K562 (cell line): Measurements from ENCODE around the gene SPI1. TPM values are rescaled to one million over a fixed set of nuclear protein-coding genes. Genes with fewer than 3 reads are reported as not detected.

Source experiments
- ATAC-seq: fragments of 200-7000 bp; cut with Tn5 transposase; 3 replicates; pipeline ENCODE4 v1.9.1; 2020; ENCODE audit warnings: moderate library complexity
- BruUV-seq: library from RNA; stranded (reverse); fragments of 400-500 nt; replicated peaks from 2 replicates; lab custom pipeline; 2021; lab: Mats Ljungman, UMichigan
- CTCF ChIA-PET: fragments of 300-600 bp; formaldehyde crosslinking; extraction: SDS; loops from one replicate; lab custom pipeline; 2021; ENCODE audit warnings: low intra/inter-chr PET ratio; lab: Yijun Ruan, JAX
- POLR2A ChIA-PET: fragments of 300-600, 350-650 bp; sonication (Branson Sonifier 250); formaldehyde crosslinking; extraction: SDS; loops from one replicate; lab custom pipeline; 2021; ENCODE audit warnings: antibody characterized with exemption, inconsistent platforms; lab: Yijun Ruan, JAX
- DNase-seq, 4 experiments: peaks; one replicate each; pipeline versions ENCODE4 v3.0.0 to v3.0.0-alpha.2; 2011 to 2018; ENCODE audit warnings: low spot score in 3 of 4, mixed read lengths in 3 of 4; ENCODE audit errors: extremely low read depth in 1 of 4
- FAIRE-seq: peaks from 2 replicates; lab custom pipeline; 2011; peaks lifted over from hg19 to GRCh38; lab: Jason Lieb, UNC
- H2AFZ ChIP-seq: 2 replicates; pipeline ENCODE4 v1.6.0; 2011; ENCODE audit warnings: low read depth, low read length, control low read depth, inconsistent platforms
- H3K27ac ChIP-seq: fragments of 200-600 bp; 3 replicates; pipeline ENCODE4 v1.8.0; 2011; ENCODE audit warnings: low read depth, mild to moderate bottlenecking, control low read depth, inconsistent platforms, low read length, moderate library complexity, mixed read lengths; ENCODE audit errors: extremely low read depth
- H3K27me3 ChIP-seq, 2 experiments: fragments of 300-600 bp in 1 of 2; 2 replicates in 1 of 2; 3 replicates in 1 of 2; pipeline versions ENCODE4 v1.6.0 to v1.8.0; 2011; ENCODE audit warnings: inconsistent platforms in 2 of 2, low read length in 2 of 2, mild to moderate bottlenecking in 1 of 2, mixed read lengths in 1 of 2, moderate library complexity in 1 of 2; ENCODE audit not compliant: control insufficient read depth in 2 of 2, insufficient read depth in 2 of 2
- H3K36me3 ChIP-seq: fragments of 300-600 bp; 3 replicates; pipeline ENCODE4 v1.8.0; 2011; ENCODE audit warnings: mild to moderate bottlenecking, low read length, inconsistent platforms; ENCODE audit not compliant: control insufficient read depth, insufficient read depth
- H3K4me1 ChIP-seq, 2 experiments: fragments of 200-600 bp in 1 of 2; replicated peaks in 1 of 2; 2 replicates in 1 of 2; 3 replicates in 1 of 2; pipeline versions ENCODE4 v1.5.1 to v1.8.0; 2011; ENCODE audit warnings: inconsistent platforms in 2 of 2, low read length in 2 of 2, mild to moderate bottlenecking in 1 of 2, mixed read lengths in 1 of 2, moderate library complexity in 1 of 2; ENCODE audit not compliant: control insufficient read depth in 2 of 2, insufficient read depth in 2 of 2
- H3K4me2 ChIP-seq: 2 replicates; pipeline ENCODE4 v1.6.1; 2011; ENCODE audit warnings: low read length, control low read depth, inconsistent platforms, mixed read lengths; ENCODE audit not compliant: insufficient read depth
- H3K4me3 ChIP-seq: fragments of 200-600 bp; sonication (generic), shearing (Covaris generic); 2 replicates; pipeline ENCODE4 v1.5.1; 2016; ENCODE audit warnings: control low read depth, inconsistent platforms
- H3K79me2 ChIP-seq: fragments of 200-600 bp; 3 replicates; pipeline ENCODE4 v1.8.0; 2011; ENCODE audit warnings: low read length, inconsistent platforms; ENCODE audit not compliant: control insufficient read depth, insufficient read depth
- H3K9ac ChIP-seq, 2 experiments: 2 replicates each; pipeline versions ENCODE4 v1.6.0 to v1.6.1; 2011; ENCODE audit warnings: low read depth in 2 of 2, low read length in 2 of 2, control low read depth in 1 of 2, inconsistent platforms in 1 of 2, mild to moderate bottlenecking in 1 of 2, mixed read lengths in 1 of 2; ENCODE audit not compliant: insufficient read depth in 1 of 2
- H3K9me1 ChIP-seq: one replicate; pipeline ENCODE4 v1.6.0; 2011; ENCODE audit warnings: inconsistent platforms, mild to moderate bottlenecking, low read length, moderate library complexity; ENCODE audit not compliant: control insufficient read depth, insufficient read depth
- H3K9me3 ChIP-seq: replicated peaks from 2 replicates; pipeline ENCODE4 v1.5.1; 2011; ENCODE audit warnings: low read depth, low read length, inconsistent platforms; ENCODE audit not compliant: control insufficient read depth, insufficient read depth
- H4K20me1 ChIP-seq: replicated peaks from 2 replicates; pipeline ENCODE4 v1.6.1; 2011; ENCODE audit warnings: low read length, inconsistent platforms, mixed read lengths; ENCODE audit not compliant: control insufficient read depth, insufficient read depth
- KDM5B ChIP-seq: fragments of 200-600 bp; sonication (generic); IDR thresholded peaks from 2 replicates; pipeline ENCODE4 v1.6.1; 2012; ENCODE audit warnings: low read depth, mild to moderate bottlenecking, moderate library complexity, low read length, control low read depth, inconsistent platforms; ENCODE audit not compliant: insufficient replicate concordance
- MAX ChIP-seq: sonication (generic); formaldehyde crosslinking; IDR thresholded peaks from 2 replicates; pipeline ENCODE4 v1.9.0; 2022; ENCODE audit warnings: mild to moderate bottlenecking, missing genetic modification reagents
- POLR2B ChIP-seq: fragments of 450-650 bp; IDR thresholded peaks from 2 replicates; pipeline ENCODE4 v1.6.1; 2018; ENCODE audit warnings: low read depth; ENCODE audit not compliant: partially characterized antibody
- SIX5 ChIP-seq, 2 experiments: IDR thresholded peaks; 2 replicates each; pipeline ENCODE4 v1.6.1; 2011; ENCODE audit warnings: low read length in 2 of 2, borderline replicate concordance in 1 of 2, low read depth in 1 of 2, mild to moderate bottlenecking in 1 of 2, moderate library complexity in 1 of 2; ENCODE audit not compliant: insufficient read depth in 1 of 2
- STAT5A ChIP-seq: IDR thresholded peaks from 2 replicates; pipeline ENCODE4 v1.6.1; 2012; ENCODE audit warnings: low read length, inconsistent platforms, borderline replicate concordance
- ZKSCAN8 ChIP-seq: fragments of 200-800 bp; sonication (Bioruptor generic); IDR thresholded peaks from 2 replicates; pipeline ENCODE4 v1.6.1; 2016; ENCODE audit warnings: missing genetic modification characterization, missing compliant biosample characterization
- ZNF277 ChIP-seq: fragments of 250-450 bp; sonication (Bioruptor Pico); IDR thresholded peaks from 2 replicates; pipeline ENCODE4 v1.8.0; 2022; ENCODE audit warnings: inconsistent platforms, mild to moderate bottlenecking, moderate library complexity, borderline replicate concordance
- ZNF695 ChIP-seq: fragments of 450-650 bp; formaldehyde crosslinking; IDR thresholded peaks from 2 replicates; pipeline ENCODE4 v1.4.0; 2020; ENCODE audit warnings: mild to moderate bottlenecking, moderate library complexity
- ZNF778 ChIP-seq: fragments of 450-650 bp; formaldehyde crosslinking; IDR thresholded peaks from 2 replicates; pipeline ENCODE4 v1.4.0; 2020; ENCODE audit warnings: mild to moderate bottlenecking, moderate library complexity
- ZSCAN29 ChIP-seq: fragments of 450-650 bp; IDR thresholded peaks from 2 replicates; pipeline ENCODE4 v1.6.1; 2017
- WGBS: fragments of 100-300 bp; shearing (Covaris generic); methylation state at CpG from one replicate; pipeline ENCODE4 v1.1.6; 2016; ENCODE audit warnings: low coverage, mixed read lengths; ENCODE audit not compliant: insufficient coverage; ENCODE audit errors: missing lambda C conversion rate; 5-methylcytosine and 5-hydroxymethylcytosine counted together
- in situ Hi-C: fragments of 300-500 bp; cut with MboI; formaldehyde crosslinking; loops from 4 replicates; pipeline ENCODE4 v1.15.0; 2018; ENCODE audit warnings: inconsistent platforms, mixed read lengths
- intact Hi-C: fragments of 100-400 bp; cut with micrococcal nuclease; formaldehyde crosslinking; loops from 2 replicates; pipeline ENCODE4 v1.14.2; 2022
- polyA plus RNA-seq, 8 experiments: library from polyadenylated mRNA; depleted of rRNA in 4 of 8; stranded (reverse) in 5 of 8; unstranded in 3 of 8; fragments of >200 nt; fragmentation: Nextera tagmentation in 2 of 8; fragmentation: Illumina TruSeq in 1 of 8; extraction: Ambion mirVana in 2 of 8; extraction: Trizol in 1 of 8; gene quantifications; 2 replicates each; pipeline versions ENCODE4 v1.2.1 to v1.2.3, GENCODE V29; 2011 to 2014; ENCODE audit warnings: inconsistent platforms in 1 of 8, missing spikeins in 1 of 8
- total RNA-seq, 7 experiments: library from RNA; depleted of rRNA in 6 of 7; stranded (reverse); fragments of >200 nt in 6 of 7; fragmentation: Illumina TruSeq in 2 of 7; extraction: Trizol in 2 of 7; gene quantifications; 2 replicates each; pipeline versions ENCODE4 v1.2.1 to v1.2.3, GENCODE V29; 2011 to 2021; ENCODE audit warnings: low replicate concordance in 1 of 7
- TF ChIP-seq, protein P1 (sequence below): fragments of 250-450 bp; sonication (Bioruptor Pico); IDR thresholded peaks from 2 replicates; pipeline ENCODE4 v1.4.0; 2020; ENCODE audit warnings: mild to moderate bottlenecking, moderate library complexity
- TF ChIP-seq, protein P2 (sequence below): IDR thresholded peaks from 2 replicates; pipeline ENCODE4 v1.6.1; 2016; ENCODE audit warnings: missing genetic modification characterization, missing compliant biosample characterization

The SPI1 gene
- total and polyA plus RNA-seq, 9 of the 15 experiments (the other 6 are each of a cell fraction or from before 2014, with no cell fraction given): 0.10 to 33.7 (median 10.3) TPM

DNA sequence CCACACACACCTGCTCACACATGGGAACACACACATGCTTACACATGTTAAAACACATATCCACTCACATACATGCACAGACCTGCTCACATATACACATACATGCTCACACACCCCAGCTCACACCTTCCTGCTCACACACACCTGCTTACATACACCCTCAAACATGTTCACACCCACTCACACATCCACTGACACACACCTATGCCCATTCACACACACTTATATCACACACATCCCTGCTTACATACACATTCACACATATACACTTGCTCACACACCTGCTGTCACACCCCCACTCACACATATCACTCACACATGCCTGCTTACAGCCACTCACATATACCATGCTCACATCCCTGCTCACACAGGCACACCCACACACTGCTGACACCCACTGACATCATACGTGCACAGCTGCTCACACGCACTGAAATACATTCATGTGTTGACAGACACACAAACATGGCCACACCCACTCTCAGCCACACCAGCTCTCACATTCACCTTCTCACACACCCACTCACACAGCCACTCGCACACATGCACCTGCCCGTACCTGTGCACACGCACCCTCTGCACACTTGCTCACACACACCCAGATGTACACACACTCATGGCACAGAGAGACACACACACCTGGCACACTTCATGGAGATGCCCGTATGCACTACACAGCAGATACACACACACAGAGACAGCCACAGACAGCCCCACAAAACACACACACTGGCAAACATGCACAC is 20.2 kb downstream of the SPI1 start:
- FAIRE-seq: no peak
- Histone ChIP-seq H2AFZ (no peak overlapping the region), H3K27me3 (no peaks in the 10 kb centered on the region), H3K27ac (no peak overlapping the region), H3K4me1 (peaks cover 0 to 31% of the 10 kb centered on the region in 2 experiments; a peak in 3 of 5 replicates), H3K9me3 (peaks cover 13% of the 10 kb centered on the region), H3K9me1 (no peaks in the 10 kb centered on the region), H3K9ac (no peak overlapping the region), H3K4me2 (no peak overlapping the region), H3K4me3 (no peak overlapping the region), H3K79me2 (no peaks in the 10 kb centered on the region), H3K36me3 (0 out of 3 replicates have a peak, but pooled peaks cover 3% of the 10 kb centered on the region), H4K20me1 (no peaks in the 10 kb centered on the region)
- DNase-seq: no peak
- intact Hi-C loops (loop anchor here (10.0 kb wide), 2 partner anchors 47 to 473 kb away; partner anchors contain the start of gene SLC39A13), in situ Hi-C loops (loop anchor here (10.0 kb wide), 1 partner anchor 473 kb away; no protein-coding TSS in a partner anchor)
- BruUV-seq: no TSS peak
- no peak for ATAC-seq
- CTCF ChIA-PET: no interaction called here
- POLR2A ChIA-PET: interaction anchor here (0.7 kb wide), 1 partner anchor 22 kb away, joined by 6 read pairs; no protein-coding TSS in a partner anchor
- WGBS: 83% methylated on average over 6 of the region's 6 CpGs
- peak; percentile 46 for TF ChIP-seq POLR2B
- TF ChIP-seq, protein P1, sequence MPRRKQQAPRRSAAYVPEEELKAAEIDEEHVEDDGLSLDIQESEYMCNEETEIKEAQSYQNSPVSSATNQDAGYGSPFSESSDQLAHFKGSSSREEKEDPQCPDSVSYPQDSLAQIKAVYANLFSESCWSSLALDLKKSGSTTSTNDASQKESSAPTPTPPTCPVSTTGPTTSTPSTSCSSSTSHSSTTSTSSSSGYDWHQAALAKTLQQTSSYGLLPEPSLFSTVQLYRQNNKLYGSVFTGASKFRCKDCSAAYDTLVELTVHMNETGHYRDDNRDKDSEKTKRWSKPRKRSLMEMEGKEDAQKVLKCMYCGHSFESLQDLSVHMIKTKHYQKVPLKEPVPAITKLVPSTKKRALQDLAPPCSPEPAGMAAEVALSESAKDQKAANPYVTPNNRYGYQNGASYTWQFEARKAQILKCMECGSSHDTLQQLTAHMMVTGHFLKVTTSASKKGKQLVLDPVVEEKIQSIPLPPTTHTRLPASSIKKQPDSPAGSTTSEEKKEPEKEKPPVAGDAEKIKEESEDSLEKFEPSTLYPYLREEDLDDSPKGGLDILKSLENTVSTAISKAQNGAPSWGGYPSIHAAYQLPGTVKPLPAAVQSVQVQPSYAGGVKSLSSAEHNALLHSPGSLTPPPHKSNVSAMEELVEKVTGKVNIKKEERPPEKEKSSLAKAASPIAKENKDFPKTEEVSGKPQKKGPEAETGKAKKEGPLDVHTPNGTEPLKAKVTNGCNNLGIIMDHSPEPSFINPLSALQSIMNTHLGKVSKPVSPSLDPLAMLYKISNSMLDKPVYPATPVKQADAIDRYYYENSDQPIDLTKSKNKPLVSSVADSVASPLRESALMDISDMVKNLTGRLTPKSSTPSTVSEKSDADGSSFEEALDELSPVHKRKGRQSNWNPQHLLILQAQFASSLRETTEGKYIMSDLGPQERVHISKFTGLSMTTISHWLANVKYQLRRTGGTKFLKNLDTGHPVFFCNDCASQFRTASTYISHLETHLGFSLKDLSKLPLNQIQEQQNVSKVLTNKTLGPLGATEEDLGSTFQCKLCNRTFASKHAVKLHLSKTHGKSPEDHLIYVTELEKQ (CRISPR knock-in tag): no peak
- TF ChIP-seq ZNF778 (CRISPR knock-in tag): no peak
- no peak for TF ChIP-seq KDM5B
- no peak for TF ChIP-seq ZSCAN29
- no peak for TF ChIP-seq ZKSCAN8
- TF ChIP-seq ZNF277 (CRISPR knock-in tag): no peak
- TF ChIP-seq, protein P2, sequence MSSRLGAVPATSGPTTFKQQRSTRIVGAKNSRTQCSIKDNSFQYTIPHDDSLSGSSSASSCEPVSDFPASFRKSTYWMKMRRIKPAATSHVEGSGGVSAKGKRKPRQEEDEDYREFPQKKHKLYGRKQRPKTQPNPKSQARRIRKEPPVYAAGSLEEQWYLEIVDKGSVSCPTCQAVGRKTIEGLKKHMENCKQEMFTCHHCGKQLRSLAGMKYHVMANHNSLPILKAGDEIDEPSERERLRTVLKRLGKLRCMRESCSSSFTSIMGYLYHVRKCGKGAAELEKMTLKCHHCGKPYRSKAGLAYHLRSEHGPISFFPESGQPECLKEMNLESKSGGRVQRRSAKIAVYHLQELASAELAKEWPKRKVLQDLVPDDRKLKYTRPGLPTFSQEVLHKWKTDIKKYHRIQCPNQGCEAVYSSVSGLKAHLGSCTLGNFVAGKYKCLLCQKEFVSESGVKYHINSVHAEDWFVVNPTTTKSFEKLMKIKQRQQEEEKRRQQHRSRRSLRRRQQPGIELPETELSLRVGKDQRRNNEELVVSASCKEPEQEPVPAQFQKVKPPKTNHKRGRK (tag): no peak
- no peak for TF ChIP-seq SIX5 (IDR thresholded peaks at IDR 0.05; ENCODE audit: borderline replicate concordance in 1 of 2, insufficient read depth in 1 of 2, low read depth in 1 of 2, low read length in 2 of 2)
- TF ChIP-seq STAT5A: peak; percentile 66; the same call in 1 of the 2 replicates
- no peak for TF ChIP-seq ZNF695 (CRISPR knock-in tag)
- 0 out of 2 replicates have a peak, but pooled peaks have one; percentile 15 for TF ChIP-seq MAX (CRISPR knock-in tag)
